ENCODE measurements around the gene P2RX3. TPM values are rescaled to one million over a fixed set of nuclear protein-coding genes. Genes with fewer than 3 reads are reported as not detected.
"Not testable (repeated sequence)": the region's sequence is repeated elsewhere in the genome, so short reads cannot be mapped to it uniquely, and the experiment has no call there.

P2RX3 gene
- total and polyA plus RNA-seq, 2 donors = 0.02 to 0.76 TPM

DNA sequence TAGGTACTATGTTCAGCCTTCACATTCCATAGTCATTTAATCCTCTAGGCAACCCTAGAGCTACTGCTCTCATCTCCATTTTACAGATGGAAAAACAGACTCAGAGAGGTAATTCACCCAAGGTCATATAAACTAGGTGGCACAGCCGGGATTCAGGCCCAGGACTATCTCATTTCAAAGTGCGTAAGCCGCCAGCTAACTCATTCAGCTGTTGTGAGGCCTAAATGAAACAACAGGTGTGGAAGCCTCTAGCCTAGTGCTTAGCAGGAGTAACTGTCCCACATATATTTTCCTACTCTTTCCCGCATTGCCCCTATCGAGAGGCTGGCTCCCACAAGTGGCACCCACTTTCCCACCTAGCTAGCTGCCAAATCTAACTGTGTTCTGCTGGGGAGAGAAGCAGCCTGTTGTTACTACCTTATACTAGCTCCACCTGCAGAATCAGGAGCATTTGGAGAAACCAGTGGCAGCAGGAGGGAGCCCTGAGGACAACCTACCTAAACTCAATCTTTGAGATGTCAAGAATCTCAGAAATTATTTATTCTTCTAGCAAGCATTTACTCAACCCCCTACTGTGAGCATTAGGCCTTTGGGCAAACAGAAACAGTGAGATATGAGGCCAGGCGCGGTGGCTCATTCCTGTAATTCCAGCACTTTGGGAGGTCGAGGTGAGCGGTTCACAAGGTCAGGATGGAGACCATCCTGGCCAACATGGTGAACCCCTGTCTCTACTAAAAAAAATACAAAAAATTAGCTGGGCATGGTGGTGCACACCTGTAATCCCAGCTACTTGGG is 21.9 kb downstream of the P2RX3 start:
- 96% methylated on average over 9 of the region's 9 CpGs for WGBS

DNA sequence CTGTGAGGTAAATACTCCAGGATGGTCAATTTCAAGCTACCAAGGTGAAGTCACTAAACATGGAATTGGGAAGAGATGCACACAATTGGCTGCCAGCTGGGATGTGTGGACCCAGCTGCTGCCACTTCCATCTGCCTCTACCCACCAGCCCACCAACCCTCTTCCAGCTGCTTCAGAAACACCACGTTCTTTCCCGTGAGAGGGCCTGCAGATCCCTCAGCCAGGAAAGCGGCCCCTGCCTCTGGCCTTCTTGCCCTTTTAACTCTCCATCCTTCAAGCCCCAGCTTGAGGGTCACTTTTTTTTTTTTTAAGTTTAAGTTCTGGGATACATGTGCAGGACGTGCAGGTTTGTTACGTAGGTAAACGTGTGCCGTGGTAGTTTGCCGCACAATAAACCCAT is 22.8 kb downstream of the P2RX3 start:
- H3K9me3 ChIP-seq (ENCODE audit: control insufficient read depth in 2 of 2, insufficient read depth in 1 of 2, low read length in 1 of 2) = no peaks in the 10 kb centered on the region
- WGBS = 98% methylated on average over 8 of the region's 8 CpGs
- no peak overlapping the region for H3K4me3 ChIP-seq (ENCODE audit: low read length in 2 of 2)
- no peak for DNase-seq (ENCODE audit: low read depth in 6 of 9, low spot score in 9 of 9)
- H3K27me3 ChIP-seq (ENCODE audit: control insufficient read depth in 2 of 2, insufficient read depth in 1 of 2, low read length in 1 of 2) = no peaks in the 10 kb centered on the region
- H3K36me3 ChIP-seq (ENCODE audit: control insufficient read depth in 2 of 2, insufficient read depth in 2 of 2, low read length in 1 of 2) = no peaks in the 10 kb centered on the region
- H3K27ac ChIP-seq (ENCODE audit: low read depth in 1 of 2, low read length in 1 of 2) = no peak overlapping the region
- no peaks in the 10 kb centered on the region for H3K4me1 ChIP-seq (ENCODE audit: control insufficient read depth in 2 of 2, insufficient read depth in 2 of 2, low read length in 2 of 2)

More for the DNA sequence above, 21.9 kb downstream of the P2RX3 start:
- H3K9me3 ChIP-seq (ENCODE audit: control insufficient read depth in 2 of 2, insufficient read depth in 1 of 2, low read length in 1 of 2) = no peaks in the 10 kb centered on the region
- no peaks in the 10 kb centered on the region for H3K4me1 ChIP-seq (ENCODE audit: control insufficient read depth in 2 of 2, insufficient read depth in 2 of 2, low read length in 2 of 2)
- H3K36me3 ChIP-seq (ENCODE audit: control insufficient read depth in 2 of 2, insufficient read depth in 2 of 2, low read length in 1 of 2) = no peaks in the 10 kb centered on the region
- H3K4me3 ChIP-seq (ENCODE audit: low read length in 2 of 2) = no peak overlapping the region
- no peaks in the 10 kb centered on the region for H3K27me3 ChIP-seq (ENCODE audit: control insufficient read depth in 2 of 2, insufficient read depth in 1 of 2, low read length in 1 of 2)
- H3K27ac ChIP-seq (ENCODE audit: low read depth in 1 of 2, low read length in 1 of 2) = no peak overlapping the region
- DNase-seq (ENCODE audit: low read depth in 6 of 9, low spot score in 9 of 9) = no peak

DNA sequence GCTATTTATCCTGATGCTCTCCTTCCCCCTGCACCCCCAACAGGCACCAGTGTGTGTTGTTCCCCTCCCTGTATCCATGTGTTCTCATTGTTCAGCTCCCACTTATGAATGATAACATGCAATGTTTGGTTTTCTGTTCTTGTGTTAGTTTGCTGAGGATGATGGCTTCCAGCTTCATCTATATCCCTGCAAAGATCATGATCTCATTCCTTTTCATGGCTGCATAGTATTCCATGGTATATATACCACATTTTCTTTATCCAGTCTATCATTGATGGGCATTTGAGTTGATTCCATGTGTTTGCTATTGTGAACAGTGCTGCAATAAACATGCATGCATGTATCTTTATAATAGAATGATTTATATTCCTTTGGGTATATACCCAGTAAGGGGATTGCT is 23.3 kb downstream of the P2RX3 start:
- not testable (repeated sequence) for H3K27ac ChIP-seq (ENCODE audit: low read depth in 1 of 2, low read length in 1 of 2); H3K4me3 ChIP-seq (ENCODE audit: low read length in 2 of 2); DNase-seq (ENCODE audit: low read depth in 6 of 9, low spot score in 9 of 9); H3K9me3 ChIP-seq (ENCODE audit: control insufficient read depth in 2 of 2, insufficient read depth in 1 of 2, low read length in 1 of 2); H3K27me3 ChIP-seq (ENCODE audit: control insufficient read depth in 2 of 2, insufficient read depth in 1 of 2, low read length in 1 of 2); H3K4me1 ChIP-seq (ENCODE audit: control insufficient read depth in 2 of 2, insufficient read depth in 2 of 2, low read length in 2 of 2); H3K36me3 ChIP-seq (ENCODE audit: control insufficient read depth in 2 of 2, insufficient read depth in 2 of 2, low read length in 1 of 2)

DNA sequence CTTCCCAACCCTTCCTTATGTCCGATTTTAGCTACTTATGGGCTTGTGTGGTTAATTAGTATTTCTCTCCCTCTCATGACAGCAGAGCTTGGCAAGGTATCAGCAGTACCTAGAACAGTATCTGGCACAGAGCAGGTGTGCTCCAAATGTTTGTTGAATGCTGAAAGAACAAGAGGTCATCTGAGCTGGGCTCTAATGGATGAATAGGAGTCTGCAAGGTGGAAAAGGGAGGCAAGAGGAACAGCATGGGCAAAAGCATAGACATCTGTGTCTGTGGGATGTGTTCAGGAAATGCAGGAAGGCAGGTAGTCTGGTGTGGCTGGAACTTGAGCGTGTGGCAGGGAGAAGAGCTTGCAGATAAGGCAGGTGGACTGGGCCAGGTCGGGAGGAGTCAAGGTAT is 23.8 kb downstream of the P2RX3 start:
- DNase-seq (ENCODE audit: low read depth in 6 of 9, low spot score in 9 of 9) = no peak
- no peak overlapping the region for H3K4me3 ChIP-seq (ENCODE audit: low read length in 2 of 2)
- no peak overlapping the region for H3K27ac ChIP-seq (ENCODE audit: low read depth in 1 of 2, low read length in 1 of 2)
- no peaks in the 10 kb centered on the region for H3K9me3 ChIP-seq (ENCODE audit: control insufficient read depth in 2 of 2, insufficient read depth in 1 of 2, low read length in 1 of 2)
- no peaks in the 10 kb centered on the region for H3K27me3 ChIP-seq (ENCODE audit: control insufficient read depth in 2 of 2, insufficient read depth in 1 of 2, low read length in 1 of 2)
- no peaks in the 10 kb centered on the region for H3K36me3 ChIP-seq (ENCODE audit: control insufficient read depth in 2 of 2, insufficient read depth in 2 of 2, low read length in 1 of 2)
- H3K4me1 ChIP-seq (ENCODE audit: control insufficient read depth in 2 of 2, insufficient read depth in 2 of 2, low read length in 2 of 2) = no peaks in the 10 kb centered on the region
- WGBS = 72% methylated on average over 3 of the region's 3 CpGs

DNA sequence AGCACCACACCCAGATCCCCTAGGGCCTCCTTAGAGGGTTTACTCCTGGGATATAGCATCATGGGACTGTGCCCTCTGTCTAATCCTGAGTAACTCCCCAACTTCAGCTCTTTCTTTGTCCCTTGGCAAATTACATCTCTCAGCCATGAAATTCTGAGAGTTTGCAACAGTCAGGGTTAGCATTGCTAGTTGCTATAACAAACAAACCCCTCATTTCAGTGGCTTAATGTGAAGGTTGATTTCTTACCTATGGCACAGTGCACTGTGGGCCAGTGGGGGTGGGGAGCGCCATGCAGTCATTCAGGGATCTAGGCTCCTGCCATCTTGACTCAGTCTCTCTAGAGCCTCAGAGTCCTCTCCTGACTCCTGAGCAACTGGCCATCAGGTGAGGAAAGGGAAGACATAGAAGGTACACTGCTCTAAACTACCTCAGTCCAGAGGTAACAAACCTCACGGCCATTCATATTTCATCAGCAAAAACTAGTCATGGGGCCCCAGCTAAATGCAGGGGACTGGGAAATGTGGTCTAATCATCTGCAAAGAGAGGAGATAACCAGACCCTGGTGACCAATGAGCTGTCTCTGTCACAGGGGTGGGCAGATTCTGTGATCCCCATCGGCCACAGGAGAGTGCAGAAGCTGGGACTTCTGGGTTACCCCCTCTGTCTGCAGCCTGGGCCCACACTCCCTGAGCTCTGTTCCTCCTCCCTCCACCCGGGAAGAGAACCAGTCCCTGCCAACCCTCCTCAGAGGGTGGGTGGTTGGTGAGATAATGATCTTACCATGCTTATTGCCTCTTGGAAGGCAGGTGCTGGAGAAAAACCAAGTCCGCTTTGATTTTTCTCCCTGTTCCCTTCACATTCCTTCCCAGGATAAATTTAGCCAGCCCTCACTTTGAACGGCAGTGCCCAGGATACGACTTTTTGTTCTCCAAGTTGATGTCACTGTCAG is 25.3 kb downstream of the P2RX3 start:
- no peaks in the 10 kb centered on the region for H3K9me3 ChIP-seq (ENCODE audit: control insufficient read depth in 2 of 2, insufficient read depth in 1 of 2, low read length in 1 of 2)
- no peaks in the 10 kb centered on the region for H3K4me1 ChIP-seq (ENCODE audit: control insufficient read depth in 2 of 2, insufficient read depth in 2 of 2, low read length in 2 of 2)
- no peaks in the 10 kb centered on the region for H3K36me3 ChIP-seq (ENCODE audit: control insufficient read depth in 2 of 2, insufficient read depth in 2 of 2, low read length in 1 of 2)
- H3K27me3 ChIP-seq (ENCODE audit: control insufficient read depth in 2 of 2, insufficient read depth in 1 of 2, low read length in 1 of 2) = peaks cover 0 to 2% of the 10 kb centered on the region in 2 donors
- no peak overlapping the region for H3K27ac ChIP-seq (ENCODE audit: low read depth in 1 of 2, low read length in 1 of 2)
- 88% methylated on average over 7 of the region's 7 CpGs for WGBS
- no peak for DNase-seq (ENCODE audit: low read depth in 6 of 9, low spot score in 9 of 9)
- no peak overlapping the region for H3K4me3 ChIP-seq (ENCODE audit: low read length in 2 of 2)

DNA sequence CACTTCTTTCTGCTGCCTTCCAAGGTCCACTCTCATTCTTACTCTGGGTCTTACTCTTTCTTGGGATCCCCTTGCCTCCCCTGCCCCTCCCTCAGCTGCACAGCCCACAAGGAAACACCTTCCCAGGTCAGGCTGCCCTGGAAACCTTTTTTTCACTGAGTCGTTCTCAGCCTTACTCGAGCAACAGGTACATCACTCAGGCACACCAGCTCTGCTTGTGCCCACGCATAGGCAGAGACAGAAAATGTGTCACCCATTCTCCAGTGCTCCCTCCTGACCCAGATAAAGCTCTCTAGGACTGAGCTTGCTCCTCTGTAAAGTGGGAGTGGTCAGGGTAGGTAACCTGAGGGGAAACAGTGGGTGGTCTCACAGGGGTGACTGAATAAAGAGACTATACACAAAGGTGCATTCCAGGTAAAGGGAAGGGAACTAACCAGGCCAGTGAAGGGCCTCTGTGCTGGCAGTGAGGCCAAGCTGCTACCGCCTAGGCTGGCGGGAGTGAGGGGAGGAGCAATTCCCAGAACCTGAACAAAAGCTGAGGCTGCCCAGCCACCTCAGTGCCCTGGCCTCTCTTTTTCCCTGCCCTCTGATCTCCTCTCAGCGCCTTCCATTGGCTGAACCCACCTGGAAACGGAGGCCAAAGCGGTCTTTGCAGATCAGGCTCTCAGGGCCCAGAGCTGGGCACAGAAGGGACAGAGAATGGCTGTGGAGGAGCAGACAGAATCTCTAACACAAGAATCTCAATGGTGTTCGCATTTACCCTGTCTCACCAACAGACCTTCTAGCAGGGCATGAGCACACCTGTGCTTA is 26.9 kb downstream of the P2RX3 start:
- H3K4me3 ChIP-seq (ENCODE audit: low read length in 2 of 2) = no peak overlapping the region
- H3K36me3 ChIP-seq (ENCODE audit: control insufficient read depth in 2 of 2, insufficient read depth in 2 of 2, low read length in 1 of 2) = no peaks in the 10 kb centered on the region
- no peaks in the 10 kb centered on the region for H3K4me1 ChIP-seq (ENCODE audit: control insufficient read depth in 2 of 2, insufficient read depth in 2 of 2, low read length in 2 of 2)
- no peaks in the 10 kb centered on the region for H3K9me3 ChIP-seq (ENCODE audit: control insufficient read depth in 2 of 2, insufficient read depth in 1 of 2, low read length in 1 of 2)
- 95% methylated on average over 9 of the region's 9 CpGs for WGBS
- peaks cover 0 to 2% of the 10 kb centered on the region in 2 donors for H3K27me3 ChIP-seq (ENCODE audit: control insufficient read depth in 2 of 2, insufficient read depth in 1 of 2, low read length in 1 of 2)
- no peak overlapping the region for H3K27ac ChIP-seq (ENCODE audit: low read depth in 1 of 2, low read length in 1 of 2)
- DNase-seq (ENCODE audit: low read depth in 6 of 9, low spot score in 9 of 9) = no peak

DNA sequence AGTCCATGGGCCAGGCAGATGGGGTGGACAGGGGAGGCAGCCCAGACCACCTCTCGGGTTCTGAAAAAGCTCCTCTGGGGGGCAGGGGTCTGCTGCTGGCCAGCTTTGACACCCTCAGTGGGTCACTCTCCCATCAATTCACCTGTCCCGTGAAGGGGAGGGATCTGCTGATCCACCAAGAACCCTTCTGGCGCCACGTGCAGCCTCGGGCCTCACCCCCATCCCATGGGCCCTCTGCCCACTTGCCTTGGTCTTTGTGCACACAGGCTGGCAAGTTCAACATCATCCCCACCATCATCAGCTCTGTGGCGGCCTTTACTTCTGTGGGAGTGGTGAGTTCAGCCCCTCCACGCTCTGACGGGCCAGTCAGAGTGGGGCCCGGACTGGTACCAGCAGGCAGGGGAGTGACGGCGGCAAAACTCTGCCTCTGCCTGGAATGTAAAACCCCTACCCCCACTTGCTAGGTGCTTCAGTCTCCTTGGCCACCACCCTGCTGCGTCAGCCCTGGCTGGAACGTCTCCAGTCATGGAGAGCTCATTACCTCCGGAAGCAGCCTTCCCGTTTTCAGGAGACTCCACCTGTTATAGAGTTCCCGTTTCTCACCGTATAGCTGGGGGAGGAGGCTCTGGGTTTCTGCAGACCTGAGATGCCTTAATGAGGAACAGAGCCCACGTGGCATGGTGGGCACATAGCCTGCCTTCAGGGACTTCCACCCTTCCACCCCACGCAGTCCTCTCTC is 30.1 kb downstream of the P2RX3 start:
- no peak for DNase-seq (ENCODE audit: low read depth in 6 of 9, low spot score in 9 of 9)
- WGBS = 65% methylated on average over 19 of the region's 19 CpGs
- peaks cover 0 to 2% of the 10 kb centered on the region in 2 donors for H3K27me3 ChIP-seq (ENCODE audit: control insufficient read depth in 2 of 2, insufficient read depth in 1 of 2, low read length in 1 of 2)

DNA sequence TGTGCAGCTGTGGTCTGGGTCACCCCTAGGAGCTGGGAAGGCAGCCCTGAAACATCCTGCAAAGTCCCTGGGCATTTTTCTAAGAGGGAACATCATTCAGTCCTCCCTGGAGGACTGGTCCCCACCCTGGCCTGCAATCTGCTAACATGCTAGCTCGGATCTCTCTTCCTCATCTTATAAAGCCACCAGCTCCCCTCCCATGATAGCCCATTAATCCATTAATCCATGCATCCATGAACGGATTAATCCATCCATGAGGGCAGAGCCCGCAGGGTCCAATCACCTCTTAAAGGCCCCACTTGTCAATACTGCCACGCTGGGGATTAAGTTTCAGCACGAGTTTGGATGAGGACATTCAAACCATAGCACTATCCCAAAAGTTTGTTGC is 30.7 kb downstream of the P2RX3 start:
- H3K36me3 ChIP-seq (ENCODE audit: control insufficient read depth in 2 of 2, insufficient read depth in 2 of 2, low read length in 1 of 2) = no peaks in the 10 kb centered on the region
- no peak for DNase-seq (ENCODE audit: low read depth in 6 of 9, low spot score in 9 of 9)
- no peak overlapping the region for H3K4me3 ChIP-seq (ENCODE audit: low read length in 2 of 2)
- no peak overlapping the region for H3K27ac ChIP-seq (ENCODE audit: low read depth in 1 of 2, low read length in 1 of 2)
- WGBS = 86% methylated on average over 5 of the region's 5 CpGs
- peaks cover 0 to 2% of the 10 kb centered on the region in 2 donors for H3K27me3 ChIP-seq (ENCODE audit: control insufficient read depth in 2 of 2, insufficient read depth in 1 of 2, low read length in 1 of 2)
- no peaks in the 10 kb centered on the region for H3K9me3 ChIP-seq (ENCODE audit: control insufficient read depth in 2 of 2, insufficient read depth in 1 of 2, low read length in 1 of 2)
- no peaks in the 10 kb centered on the region for H3K4me1 ChIP-seq (ENCODE audit: control insufficient read depth in 2 of 2, insufficient read depth in 2 of 2, low read length in 2 of 2)

More for the DNA sequence above, 30.1 kb downstream of the P2RX3 start:
- Histone ChIP-seq H3K36me3 (ENCODE audit: control insufficient read depth in 2 of 2, insufficient read depth in 2 of 2, low read length in 1 of 2) (no peaks in the 10 kb centered on the region), H3K9me3 (ENCODE audit: control insufficient read depth in 2 of 2, insufficient read depth in 1 of 2, low read length in 1 of 2) (no peaks in the 10 kb centered on the region), H3K4me1 (ENCODE audit: control insufficient read depth in 2 of 2, insufficient read depth in 2 of 2, low read length in 2 of 2) (no peaks in the 10 kb centered on the region), H3K4me3 (ENCODE audit: low read length in 2 of 2) (no peak overlapping the region), H3K27ac (ENCODE audit: low read depth in 1 of 2, low read length in 1 of 2) (no peak overlapping the region)
